Keratinocyte (primary cell): ENCODE measurements around the gene CUTA.

Experiments
- EZH2 ChIP-seq: IDR thresholded peaks from one replicate; pipeline ENCODE4 v1.6.1; 2012; ENCODE audit warnings: inconsistent platforms, mild to moderate bottlenecking, low read length, moderate library complexity
- TF ChIP-seq, protein P1 (sequence below), 3 experiments: IDR thresholded peaks in 1 of 3; conservative IDR thresholded peaks in 1 of 3; optimal IDR thresholded peaks in 1 of 3; 2 replicates in 2 of 3; 3 replicates in 1 of 3; pipeline versions ENCODE3 to v1.5.1; 2011; ENCODE audit warnings: low read length in 3 of 3, mild to moderate bottlenecking in 3 of 3, moderate library complexity in 2 of 3, control low read depth in 1 of 3, inconsistent platforms in 1 of 3; ENCODE audit not compliant: insufficient read depth in 2 of 3; ENCODE audit errors: extremely low read depth in 1 of 3

DNA sequence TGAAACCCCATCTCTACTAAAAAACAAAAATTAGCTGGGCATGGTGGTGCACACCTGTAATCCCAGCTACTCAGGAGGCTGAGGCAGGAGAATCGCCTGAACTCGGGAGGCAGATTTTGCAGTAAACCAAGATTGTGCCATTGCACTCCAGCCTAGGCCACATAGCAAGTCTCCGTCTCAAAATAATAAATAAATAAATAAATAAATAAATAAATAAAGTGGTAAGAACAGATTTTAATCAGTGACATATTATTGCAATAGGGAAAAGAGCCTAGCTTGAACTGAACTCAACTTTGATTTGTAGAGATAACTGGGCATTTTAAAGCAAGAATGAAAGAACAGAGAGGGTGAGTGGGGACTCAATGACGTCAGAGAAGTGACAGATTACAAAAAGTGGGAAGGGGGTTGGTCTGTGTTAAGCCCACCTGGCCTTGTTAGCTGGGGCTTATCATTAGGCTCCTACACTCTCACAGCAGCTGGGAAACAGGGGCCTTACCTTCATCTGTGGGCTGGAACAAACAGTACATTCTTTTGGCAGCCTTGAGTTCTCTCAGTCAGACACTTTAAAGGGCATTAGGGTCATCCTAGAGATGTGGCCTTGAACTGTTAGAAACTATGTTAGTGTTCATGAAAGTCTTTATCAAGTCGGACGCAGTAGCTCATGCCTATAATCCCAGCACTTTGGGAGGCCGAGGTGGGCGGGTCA is 50.7 kb downstream of the CUTA start:
- TF ChIP-seq, protein P1, sequence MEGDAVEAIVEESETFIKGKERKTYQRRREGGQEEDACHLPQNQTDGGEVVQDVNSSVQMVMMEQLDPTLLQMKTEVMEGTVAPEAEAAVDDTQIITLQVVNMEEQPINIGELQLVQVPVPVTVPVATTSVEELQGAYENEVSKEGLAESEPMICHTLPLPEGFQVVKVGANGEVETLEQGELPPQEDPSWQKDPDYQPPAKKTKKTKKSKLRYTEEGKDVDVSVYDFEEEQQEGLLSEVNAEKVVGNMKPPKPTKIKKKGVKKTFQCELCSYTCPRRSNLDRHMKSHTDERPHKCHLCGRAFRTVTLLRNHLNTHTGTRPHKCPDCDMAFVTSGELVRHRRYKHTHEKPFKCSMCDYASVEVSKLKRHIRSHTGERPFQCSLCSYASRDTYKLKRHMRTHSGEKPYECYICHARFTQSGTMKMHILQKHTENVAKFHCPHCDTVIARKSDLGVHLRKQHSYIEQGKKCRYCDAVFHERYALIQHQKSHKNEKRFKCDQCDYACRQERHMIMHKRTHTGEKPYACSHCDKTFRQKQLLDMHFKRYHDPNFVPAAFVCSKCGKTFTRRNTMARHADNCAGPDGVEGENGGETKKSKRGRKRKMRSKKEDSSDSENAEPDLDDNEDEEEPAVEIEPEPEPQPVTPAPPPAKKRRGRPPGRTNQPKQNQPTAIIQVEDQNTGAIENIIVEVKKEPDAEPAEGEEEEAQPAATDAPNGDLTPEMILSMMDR (optimal IDR thresholded peaks at IDR 0.05 in 1 of 3, IDR thresholded peaks at IDR 0.05 in 1 of 3, conservative IDR thresholded peaks at IDR 0.05 in 1 of 3; ENCODE audit: extremely low read depth in 1 of 3, insufficient read depth in 2 of 3, low read length in 3 of 3) = no peak
- no peak for TF ChIP-seq EZH2
